T-helper 1 cell treated with Interleukin-12 subunit alpha and Interleukin-12 subunit beta and Interleukin-4 antibody, amounts not matched to agents 30 μg/mL and 1 μg/mL, for 36 hours (primary cell): ENCODE measurements around the gene AK5.
"Not testable (repeated sequence)": the region's sequence is repeated elsewhere in the genome, so short reads cannot be mapped to it uniquely, and the experiment has no call there.

Experiments
- H3K27ac Mint-ChIP-seq: one replicate; pipeline ENCODE4 v1.8.0; 2021; ENCODE audit warnings: mild to moderate bottlenecking, mixed read lengths
- H3K27me3 Mint-ChIP-seq: one replicate; pipeline ENCODE4 v1.8.0; 2021; ENCODE audit warnings: low read depth, mixed read lengths
- H3K36me3 Mint-ChIP-seq: one replicate; pipeline ENCODE4 v1.8.0; 2021; ENCODE audit warnings: low read depth, mixed read lengths
- H3K4me1 Mint-ChIP-seq: one replicate; pipeline ENCODE4 v1.8.0; 2021; ENCODE audit warnings: low read depth, mixed read lengths
- H3K4me3 Mint-ChIP-seq: one replicate; pipeline ENCODE4 v1.8.0; 2021; ENCODE audit warnings: mild to moderate bottlenecking, moderate library complexity, mixed read lengths
- H3K9me3 Mint-ChIP-seq: one replicate; pipeline ENCODE4 v1.8.0; 2021; ENCODE audit warnings: mixed read lengths

Gene AK5

GRCh38 chr1:77386276-77386675 lies 104.5 kb downstream of the AK5 start:
- Mint-ChIP-seq H3K9me3 (no peaks in the 10 kb centered on the region), H3K27ac (no peak overlapping the region), H3K4me3 (no peak overlapping the region), H3K36me3 (no peaks in the 10 kb centered on the region), H3K4me1 (peaks cover 4% of the 10 kb centered on the region), H3K27me3 (no peaks in the 10 kb centered on the region)

- Mint-ChIP-seq H3K27me3 (no peaks in the 10 kb centered on the region), H3K4me1 (peaks cover 4% of the 10 kb centered on the region), H3K9me3 (no peaks in the 10 kb centered on the region), H3K36me3 (no peaks in the 10 kb centered on the region), H3K27ac (no peak overlapping the region), H3K4me3 (no peak overlapping the region)
Observed at GRCh38 chr1:77387553-77387952, 105.7 kb downstream of the AK5 start.

GRCh38 chr1:77388661-77389060 lies 106.8 kb downstream of the AK5 start:
- Mint-ChIP-seq H3K4me3 (no peak overlapping the region), H3K9me3 (no peaks in the 10 kb centered on the region), H3K4me1 (peaks cover 4% of the 10 kb centered on the region), H3K27me3 (no peaks in the 10 kb centered on the region), H3K27ac (no peak overlapping the region), H3K36me3 (no peaks in the 10 kb centered on the region)

GRCh38 chr1:77392486-77392885 lies 110.7 kb downstream of the AK5 start:
- no peak overlapping the region for H3K27ac Mint-ChIP-seq
- H3K27me3 Mint-ChIP-seq, result no peaks in the 10 kb centered on the region
- H3K4me1 Mint-ChIP-seq, result peaks cover 4% of the 10 kb centered on the region
- no peaks in the 10 kb centered on the region for H3K9me3 Mint-ChIP-seq
- no peak overlapping the region for H3K4me3 Mint-ChIP-seq
- no peaks in the 10 kb centered on the region for H3K36me3 Mint-ChIP-seq

GRCh38 chr1:77394166-77394565 lies 112.3 kb downstream of the AK5 start:
- H3K27me3 Mint-ChIP-seq, result no peaks in the 10 kb centered on the region
- no peak overlapping the region for H3K4me3 Mint-ChIP-seq
- no peaks in the 10 kb centered on the region for H3K36me3 Mint-ChIP-seq
- no peaks in the 10 kb centered on the region for H3K9me3 Mint-ChIP-seq
- no peak overlapping the region for H3K27ac Mint-ChIP-seq
- no peaks in the 10 kb centered on the region for H3K4me1 Mint-ChIP-seq

GRCh38 chr1:77395051-77395450 lies 113.2 kb downstream of the AK5 start:
- H3K4me1 Mint-ChIP-seq, result no peaks in the 10 kb centered on the region

GRCh38 chr1:77398152-77398551 lies 116.3 kb downstream of the AK5 start:
- Mint-ChIP-seq H3K4me3 (no peak overlapping the region), H3K27me3 (no peaks in the 10 kb centered on the region), H3K27ac (no peak overlapping the region), H3K4me1 (no peaks in the 10 kb centered on the region), H3K36me3 (no peaks in the 10 kb centered on the region), H3K9me3 (no peaks in the 10 kb centered on the region)

More at GRCh38 chr1:77395051-77395450, 113.2 kb downstream of the AK5 start:
- no peak overlapping the region for H3K4me3 Mint-ChIP-seq
- H3K27ac Mint-ChIP-seq, result no peak overlapping the region
- H3K36me3 Mint-ChIP-seq, result no peaks in the 10 kb centered on the region
- no peaks in the 10 kb centered on the region for H3K27me3 Mint-ChIP-seq
- no peaks in the 10 kb centered on the region for H3K9me3 Mint-ChIP-seq

- Mint-ChIP-seq H3K27me3 (no peaks in the 10 kb centered on the region), H3K4me3 (no peak overlapping the region), H3K4me1 (no peaks in the 10 kb centered on the region), H3K36me3 (no peaks in the 10 kb centered on the region), H3K27ac (no peak overlapping the region), H3K9me3 (no peaks in the 10 kb centered on the region)
Observed at GRCh38 chr1:77399250-77400086, 117.6 kb downstream of the AK5 start.

- no peaks in the 10 kb centered on the region for H3K4me1 Mint-ChIP-seq
- H3K36me3 Mint-ChIP-seq, result no peaks in the 10 kb centered on the region
- no peak overlapping the region for H3K27ac Mint-ChIP-seq
- no peak overlapping the region for H3K4me3 Mint-ChIP-seq
- H3K9me3 Mint-ChIP-seq, result no peaks in the 10 kb centered on the region
- no peaks in the 10 kb centered on the region for H3K27me3 Mint-ChIP-seq
Observed at GRCh38 chr1:77400781-77401180, 119.0 kb downstream of the AK5 start.

GRCh38 chr1:77401384-77401783 lies 119.6 kb downstream of the AK5 start:
- Mint-ChIP-seq H3K36me3 (no peaks in the 10 kb centered on the region), H3K27ac (no peak overlapping the region), H3K4me3 (no peak overlapping the region), H3K27me3 (no peaks in the 10 kb centered on the region), H3K4me1 (no peaks in the 10 kb centered on the region), H3K9me3 (no peaks in the 10 kb centered on the region)

GRCh38 chr1:77405186-77405585 lies 123.4 kb downstream of the AK5 start:
- no peak overlapping the region for H3K4me3 Mint-ChIP-seq
- H3K27me3 Mint-ChIP-seq, result no peaks in the 10 kb centered on the region
- H3K9me3 Mint-ChIP-seq, result peaks cover 6% of the 10 kb centered on the region
- H3K36me3 Mint-ChIP-seq, result no peaks in the 10 kb centered on the region
- no peak overlapping the region for H3K27ac Mint-ChIP-seq
- H3K4me1 Mint-ChIP-seq, result no peaks in the 10 kb centered on the region

- no peaks in the 10 kb centered on the region for H3K36me3 Mint-ChIP-seq
- H3K4me3 Mint-ChIP-seq, result no peak overlapping the region
- H3K27me3 Mint-ChIP-seq, result no peaks in the 10 kb centered on the region
- peaks cover 6% of the 10 kb centered on the region for H3K9me3 Mint-ChIP-seq
- H3K4me1 Mint-ChIP-seq, result no peaks in the 10 kb centered on the region
- no peak overlapping the region for H3K27ac Mint-ChIP-seq
Observed at GRCh38 chr1:77406661-77407060, 124.8 kb downstream of the AK5 start.

GRCh38 chr1:77407738-77408375 lies 126.0 kb downstream of the AK5 start:
- no peak overlapping the region for H3K27ac Mint-ChIP-seq
- H3K9me3 Mint-ChIP-seq, result peaks cover 6% of the 10 kb centered on the region
- no peaks in the 10 kb centered on the region for H3K27me3 Mint-ChIP-seq
- H3K36me3 Mint-ChIP-seq, result no peaks in the 10 kb centered on the region
- H3K4me1 Mint-ChIP-seq, result no peaks in the 10 kb centered on the region
- H3K4me3 Mint-ChIP-seq, result no peak overlapping the region

- not testable (repeated sequence) for H3K27ac Mint-ChIP-seq, H3K4me3 Mint-ChIP-seq, H3K9me3 Mint-ChIP-seq, H3K27me3 Mint-ChIP-seq, H3K36me3 Mint-ChIP-seq, H3K4me1 Mint-ChIP-seq
Observed at GRCh38 chr1:77408933-77409332, 127.1 kb downstream of the AK5 start.

GRCh38 chr1:77412069-77412819 lies 130.4 kb downstream of the AK5 start:
- no peaks in the 10 kb centered on the region for H3K27me3 Mint-ChIP-seq
- H3K4me1 Mint-ChIP-seq, result peaks cover 9% of the 10 kb centered on the region
- no peaks in the 10 kb centered on the region for H3K36me3 Mint-ChIP-seq
- no peak overlapping the region for H3K4me3 Mint-ChIP-seq
- H3K27ac Mint-ChIP-seq, result no peak overlapping the region
- H3K9me3 Mint-ChIP-seq, result peaks cover 6% of the 10 kb centered on the region
